Right lobe of liver (tissue), 6 donors: ENCODE data around the gene CTNNBIP1. TPM values are rescaled to one million over a fixed set of nuclear protein-coding genes. Genes with fewer than 3 reads are reported as not detected.

Experiments
- ATAC-seq, 4 donors: fragments of 200-7000 bp; cut with Tn5 transposase; one replicate each; pipeline ENCODE4 v1.9.1; 2020; ENCODE audit warnings: mild to moderate bottlenecking in 4 of 4, moderate library complexity in 4 of 4
- DNase-seq, 3 donors: peaks; one replicate each; pipeline ENCODE4 v3.0.0-alpha.2; 2020
- H3K27ac ChIP-seq, 3 donors: fragments of 200-600 bp; one replicate each; pipeline ENCODE4 v1.8.0; 2022
- H3K27me3 ChIP-seq, 2 donors: fragments of 200-600 bp; one replicate each; pipeline ENCODE4 v1.8.0; 2022
- H3K36me3 ChIP-seq, 4 donors: fragments of 200-600 bp; sonication (generic) in 1 of 4; one replicate each; pipeline versions ENCODE4 v1.5.1 to v1.8.0; 2017 to 2022; ENCODE audit warnings: control low read depth in 1 of 4
- H3K4me1 ChIP-seq, 4 donors: fragments of 200-600 bp; sonication (generic) in 1 of 4; one replicate each; pipeline versions ENCODE4 v1.5.1 to v1.8.0; 2017 to 2022; ENCODE audit warnings: control low read depth in 1 of 4
- H3K4me3 ChIP-seq, 3 donors: fragments of 200-600 bp; one replicate each; pipeline ENCODE4 v1.8.0; 2022
- H3K9me3 ChIP-seq, 4 donors: fragments of 200-600 bp; sonication (generic) in 1 of 4; one replicate each; pipeline versions ENCODE4 v1.5.1 to v1.8.0; 2017 to 2022; ENCODE audit warnings: control low read depth in 1 of 4
- POLR2A ChIP-seq: fragments of 450-650 bp; IDR thresholded peaks from one replicate; pipeline ENCODE4 v1.6.1; 2017; ENCODE audit warnings: antibody characterized with exemption, mild to moderate bottlenecking
- WGBS: methylation state at CpG from one replicate; pipeline ENCODE4 v1.1.6; 2018; ENCODE audit warnings: low coverage, low lambda C conversion rate; ENCODE audit not compliant: insufficient coverage; ENCODE audit errors: missing lambda C conversion rate; 5-methylcytosine and 5-hydroxymethylcytosine counted together
- intact Hi-C, 2 donors: fragments of 100-400 bp; cut with DNase I; formaldehyde crosslinking; loops; one replicate each; pipeline versions ENCODE4 v1.11.2 to v1.14.1; 2022
- total RNA-seq, 6 experiments: library from RNA; depleted of rRNA in 2 of 6; stranded (reverse); fragments of >200 nt in 2 of 6; fragmentation: NEBNext Ultra II Directional in 3 of 6; extraction: Animal tissue kit (Norgen Biotek cat#: 25700) in 3 of 6; gene quantifications; one replicate each; pipeline versions ENCODE4 v1.1.0 to v1.2.4, GENCODE V29; 2016 to 2023
- TF ChIP-seq, protein P1 (sequence below), 4 donors: fragments of 200-600 bp in 3 of 4; fragments of 450-650 bp in 1 of 4; IDR thresholded peaks; one replicate each; pipeline versions ENCODE4 v1.5.1 to v1.8.0; 2016 to 2022; ENCODE audit warnings: antibody characterized with exemption in 4 of 4, mild to moderate bottlenecking in 2 of 4
- donor health status: DM: no; HTN: yes; CAD: no.
- donor health status: DM: no; HTN: no; CAD: no.
- donor health status: DM: no; HTN: no; CAD: no.
- donor health status: DM: no; HTN: yes; CAD: no.
- donor health status: DM: no; HTN: yes; CAD: no.

CTNNBIP1 gene
- total RNA-seq, 6 experiments from 2014 or later: 8.0 to 19.2 (median 10.0) TPM

DNA sequence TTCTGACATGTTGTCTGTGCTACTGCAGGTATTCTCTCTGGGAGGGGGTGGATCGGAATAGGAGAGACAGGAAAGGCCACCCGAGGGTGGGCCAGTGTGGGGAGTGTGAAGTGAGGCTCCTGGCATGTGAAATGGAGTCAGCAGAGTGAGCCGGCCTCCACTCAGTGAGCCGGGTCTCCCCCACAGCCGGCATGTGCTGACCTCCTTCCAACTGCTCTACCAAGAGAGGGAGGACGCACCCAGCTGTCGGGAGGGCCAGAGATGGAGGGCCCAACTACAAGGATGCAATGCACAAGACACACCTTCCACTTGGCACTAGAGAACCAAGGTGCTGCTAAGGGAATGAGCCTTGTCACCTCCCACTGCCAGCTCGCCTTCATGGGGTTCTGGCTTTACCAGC lies 58.1 kb downstream of the CTNNBIP1 start:
- TF ChIP-seq POLR2A: no peak
- TF ChIP-seq, protein P1, sequence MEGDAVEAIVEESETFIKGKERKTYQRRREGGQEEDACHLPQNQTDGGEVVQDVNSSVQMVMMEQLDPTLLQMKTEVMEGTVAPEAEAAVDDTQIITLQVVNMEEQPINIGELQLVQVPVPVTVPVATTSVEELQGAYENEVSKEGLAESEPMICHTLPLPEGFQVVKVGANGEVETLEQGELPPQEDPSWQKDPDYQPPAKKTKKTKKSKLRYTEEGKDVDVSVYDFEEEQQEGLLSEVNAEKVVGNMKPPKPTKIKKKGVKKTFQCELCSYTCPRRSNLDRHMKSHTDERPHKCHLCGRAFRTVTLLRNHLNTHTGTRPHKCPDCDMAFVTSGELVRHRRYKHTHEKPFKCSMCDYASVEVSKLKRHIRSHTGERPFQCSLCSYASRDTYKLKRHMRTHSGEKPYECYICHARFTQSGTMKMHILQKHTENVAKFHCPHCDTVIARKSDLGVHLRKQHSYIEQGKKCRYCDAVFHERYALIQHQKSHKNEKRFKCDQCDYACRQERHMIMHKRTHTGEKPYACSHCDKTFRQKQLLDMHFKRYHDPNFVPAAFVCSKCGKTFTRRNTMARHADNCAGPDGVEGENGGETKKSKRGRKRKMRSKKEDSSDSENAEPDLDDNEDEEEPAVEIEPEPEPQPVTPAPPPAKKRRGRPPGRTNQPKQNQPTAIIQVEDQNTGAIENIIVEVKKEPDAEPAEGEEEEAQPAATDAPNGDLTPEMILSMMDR (IDR thresholded peaks at IDR 0.05): no peak
- Histone ChIP-seq H3K36me3 (peaks cover 0 to 1% (median 0%) of the 10 kb centered on the region in 4 donors), H3K4me3 (no peak overlapping the region), H3K4me1 (no peaks in the 10 kb centered on the region), H3K27ac (no peak overlapping the region), H3K27me3 (no peaks in the 10 kb centered on the region), H3K9me3 (no peaks in the 10 kb centered on the region)
- intact Hi-C loops: no loop called here
- ATAC-seq (no peak), DNase-seq (no peak)
- WGBS: 100% methylated on average over 1 of the region's 8 CpGs

DNA sequence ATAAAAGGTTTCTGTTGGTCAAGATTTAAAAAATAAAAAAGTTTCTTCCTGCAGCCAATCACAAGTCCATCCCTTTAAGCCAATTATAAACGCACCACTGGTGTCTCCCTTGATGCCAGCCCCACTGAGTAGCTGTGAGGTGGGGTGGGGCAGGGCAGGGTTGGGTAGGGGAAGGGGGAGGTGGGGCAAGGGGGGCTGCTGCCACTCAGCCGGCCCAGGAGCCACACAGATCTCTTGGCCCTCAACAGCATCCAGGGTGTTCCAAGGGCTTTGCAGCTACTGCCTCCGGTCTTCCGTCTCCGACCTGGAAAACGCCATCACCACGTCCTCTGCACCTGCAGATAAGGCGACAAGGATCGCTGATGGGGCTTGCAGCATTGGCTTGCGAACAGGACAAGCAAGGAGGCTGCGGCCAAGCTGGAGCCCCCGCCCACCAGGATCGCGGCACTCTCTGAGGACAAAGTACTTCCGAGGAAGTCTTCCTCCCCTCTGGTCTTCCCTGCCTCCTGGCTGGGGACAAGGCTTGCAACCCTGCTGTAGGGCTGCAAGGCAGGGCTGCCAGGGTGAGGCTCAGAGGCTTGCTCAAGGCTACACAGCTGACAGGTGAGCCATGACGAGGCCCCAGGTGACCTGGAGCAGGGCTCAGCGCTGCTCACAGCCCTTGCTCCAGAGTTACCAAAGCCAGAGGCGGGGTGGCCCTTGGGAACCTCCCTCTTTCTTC lies 59.5 kb downstream of the CTNNBIP1 start:
- H3K4me3 ChIP-seq: no peak overlapping the region
- intact Hi-C loops: no loop called here
- H3K4me1 ChIP-seq: no peaks in the 10 kb centered on the region
- no peak for DNase-seq
- no peak for TF ChIP-seq POLR2A
- TF ChIP-seq, protein P1 (IDR thresholded peaks at IDR 0.05): no peak
- WGBS: 63% methylated on average over 2 of the region's 18 CpGs
- no peaks in the 10 kb centered on the region for H3K9me3 ChIP-seq
- no peaks in the 10 kb centered on the region for H3K27me3 ChIP-seq
- H3K27ac ChIP-seq: no peak overlapping the region
- H3K36me3 ChIP-seq: peaks cover 0 to 1% (median 0%) of the 10 kb centered on the region in 4 donors
- no peak for ATAC-seq

DNA sequence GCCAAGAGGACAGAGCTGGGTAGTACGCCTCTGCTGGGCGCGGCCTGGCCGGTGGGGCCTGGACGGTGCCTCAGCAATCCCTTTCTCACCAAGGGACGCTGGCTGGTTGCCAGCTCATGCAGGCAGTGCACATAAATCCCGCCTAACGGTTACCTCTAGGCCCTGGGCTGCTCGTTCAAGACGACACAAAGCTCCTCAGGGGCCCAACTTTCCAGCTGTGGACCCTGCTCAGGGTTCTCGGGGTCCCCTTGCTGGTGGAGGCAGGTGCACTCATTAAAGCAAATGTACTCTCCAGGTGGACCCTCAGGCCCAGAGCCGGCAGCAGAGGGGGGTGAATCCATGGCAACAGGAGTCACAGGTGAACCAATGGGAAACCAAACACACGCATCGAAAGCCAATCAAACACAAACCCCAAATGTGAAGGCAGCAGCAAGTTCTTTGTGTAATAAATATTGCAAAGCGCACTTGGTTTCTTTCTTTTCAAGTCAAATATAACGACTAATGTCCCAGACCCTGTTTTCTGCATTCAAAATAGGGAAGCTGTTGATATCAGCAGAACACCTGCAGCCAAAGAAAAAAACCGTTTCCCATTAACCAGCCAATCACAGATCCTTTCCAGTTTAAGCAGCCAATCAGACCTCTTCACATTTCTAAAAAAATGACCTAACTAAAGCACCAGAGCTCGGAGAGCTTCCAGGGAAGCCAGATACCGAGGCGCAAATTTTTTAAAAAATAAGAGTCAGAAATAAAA lies 60.2 kb downstream of the CTNNBIP1 start:
- no peak overlapping the region for H3K27ac ChIP-seq
- H3K9me3 ChIP-seq: no peaks in the 10 kb centered on the region
- intact Hi-C loops: no loop called here
- H3K4me1 ChIP-seq: no peaks in the 10 kb centered on the region
- WGBS: 65% methylated on average over 9 of the region's 20 CpGs
- H3K27me3 ChIP-seq: no peaks in the 10 kb centered on the region
- DNase-seq: no peak
- TF ChIP-seq POLR2A: no peak
- TF ChIP-seq, protein P1 (IDR thresholded peaks at IDR 0.05): no peak
- no peak overlapping the region for H3K4me3 ChIP-seq
- no peak for ATAC-seq
- H3K36me3 ChIP-seq: peaks cover 0 to 1% (median 0%) of the 10 kb centered on the region in 4 donors

DNA sequence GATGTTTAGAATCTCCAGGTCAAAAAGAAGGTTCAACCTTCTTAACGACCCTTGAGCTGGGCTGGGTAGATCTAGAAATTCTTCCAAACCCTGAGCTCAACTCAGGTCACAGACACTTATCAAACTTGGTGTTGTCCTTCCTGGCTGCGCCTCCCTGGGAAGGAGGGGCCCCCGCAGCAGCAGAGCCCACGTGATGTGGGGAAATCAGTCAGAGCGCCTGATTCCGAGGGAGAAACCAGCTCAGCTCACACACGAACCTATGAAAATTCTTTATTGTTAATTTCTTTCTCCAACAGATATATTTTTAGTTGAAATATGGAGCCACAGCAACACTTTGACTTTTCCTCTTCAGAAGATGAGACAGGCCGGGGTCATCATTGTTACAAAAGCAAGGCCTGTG lies 62.0 kb downstream of the CTNNBIP1 start:
- no peak for DNase-seq
- peak in 3 of 4 donors; percentile 30 to 50 (median 50) for ATAC-seq

More for the DNA sequence above, 62.0 kb downstream of the CTNNBIP1 start:
- Histone ChIP-seq H3K9me3 (no peaks in the 10 kb centered on the region), H3K4me1 (no peaks in the 10 kb centered on the region), H3K27ac (no peak overlapping the region), H3K4me3 (no peak overlapping the region), H3K27me3 (no peaks in the 10 kb centered on the region), H3K36me3 (peaks cover 0 to 1% (median 0%) of the 10 kb centered on the region in 4 donors)
- no peak for TF ChIP-seq POLR2A
- TF ChIP-seq, protein P1 (IDR thresholded peaks at IDR 0.05): no peak
- WGBS: 60% methylated on average over 4 of the region's 8 CpGs
- intact Hi-C loops: no loop called here
